GM19455 (cell line): ENCODE results near the gene FAM216A.
A peak's percentile ranks its signal among the peaks of the same experiment; 100 is the strongest.
"Not testable (repeated sequence)": the region's sequence is repeated elsewhere in the genome, so short reads cannot be mapped to it uniquely, and the experiment has no call there.

Experiments
- ATAC-seq: cut with Tn5 transposase; IDR thresholded peaks from one replicate; pipeline ENCODE4 v1.9.1; 2021; ENCODE audit not compliant: unreplicated experiment

FAM216A gene

GRCh38 chr12:110468214-110469048 is at the start of gene FAM216A, which contains the start of gene GPN3:
TSS of gene FAM216A (plus strand) at chr12:110468845. CDS start at chr12:110468876, 31 bp downstream.
TSS of gene GPN3 (minus strand) at chr12:110468257. CDS start at chr12:110468203, 54 bp downstream.
- ATAC-seq = peak; percentile 69

GRCh38 chr12:110420644-110421043 is 48.0 kb upstream of the FAM216A start:
- ATAC-seq = not testable (repeated sequence)

- no peak for ATAC-seq
These were observed 47.4 kb upstream of the FAM216A start for GRCh38 chr12:110421159-110421661.

- no peak for ATAC-seq
These were observed 46.9 kb upstream of the FAM216A start for GRCh38 chr12:110421701-110422100.

- ATAC-seq = no peak
These were observed 44.4 kb upstream of the FAM216A start for GRCh38 chr12:110424237-110424636.

- ATAC-seq = no peak
These were observed 42.2 kb upstream of the FAM216A start for GRCh38 chr12:110426406-110426805.

GRCh38 chr12:110429676-110430075 is 39.0 kb upstream of the FAM216A start:
- not testable (repeated sequence) for ATAC-seq

GRCh38 chr12:110431957-110432587 is 36.6 kb upstream of the FAM216A start:
- ATAC-seq = no peak

GRCh38 chr12:110436231-110436630 is 32.4 kb upstream of the FAM216A start:
- no peak for ATAC-seq

- no peak for ATAC-seq
These were observed 24.2 kb upstream of the FAM216A start for GRCh38 chr12:110444455-110444854.

- ATAC-seq = peak; percentile 94
These were observed 18.7 kb upstream of the FAM216A start, which contains the start of gene ARPC3 for GRCh38 chr12:110449799-110450497. TSS of gene ARPC3 (minus strand) at chr12:110450337. CDS start at chr12:110450260, 77 bp downstream.

GRCh38 chr12:110451263-110451662 is 17.4 kb upstream of the FAM216A start:
- no peak for ATAC-seq

- ATAC-seq = no peak
These were observed 14.9 kb upstream of the FAM216A start for GRCh38 chr12:110453569-110454296.

- no peak for ATAC-seq
These were observed 9.9 kb upstream of the FAM216A start for GRCh38 chr12:110458756-110459155.

GRCh38 chr12:110461189-110461588 is 7.5 kb upstream of the FAM216A start:
- not testable (repeated sequence) for ATAC-seq

GRCh38 chr12:110465024-110465423 is 3.6 kb upstream of the FAM216A start:
- ATAC-seq = no peak

GRCh38 chr12:110465765-110466164 is 2.9 kb upstream of the FAM216A start:
- not testable (repeated sequence) for ATAC-seq

GRCh38 chr12:110466791-110467190 is 1.9 kb upstream of the FAM216A start:
- ATAC-seq = no peak

- ATAC-seq = no peak
These were observed 815 bp upstream of the FAM216A start for GRCh38 chr12:110467847-110468213.

- no peak for ATAC-seq
These were observed 6.8 kb downstream of the FAM216A start for GRCh38 chr12:110475426-110475825.
